ENCODE data around the gene MAD1L1.

The MAD1L1 gene

GRCh38 chr7:2007551-2007950 is 225.2 kb downstream of the MAD1L1 start:
- DNase-seq (ENCODE audit: extremely low read depth, low read depth): no peak
- TF ChIP-seq CTCF (IDR thresholded peaks at IDR 0.05; ENCODE audit: low read depth, low read length, missing control alignments): no peak
- no peak overlapping the region for H3K4me3 ChIP-seq (replicated peaks; ENCODE audit: low read depth, low read length)

GRCh38 chr7:2006921-2007381 is 225.8 kb downstream of the MAD1L1 start:
- TF ChIP-seq CTCF (IDR thresholded peaks at IDR 0.05; ENCODE audit: low read depth, low read length, missing control alignments): no peak
- no peak for DNase-seq (ENCODE audit: extremely low read depth, low read depth)
- no peak overlapping the region for H3K4me3 ChIP-seq (replicated peaks; ENCODE audit: low read depth, low read length)

- no peak overlapping the region for H3K4me3 ChIP-seq (replicated peaks; ENCODE audit: low read depth, low read length)
- no peak for TF ChIP-seq CTCF (IDR thresholded peaks at IDR 0.05; ENCODE audit: low read depth, low read length, missing control alignments)
- no peak for DNase-seq (ENCODE audit: extremely low read depth, low read depth)
Measured at GRCh38 chr7:2006231-2006771, 226.4 kb downstream of the MAD1L1 start.

GRCh38 chr7:2005786-2006185 is 227.0 kb downstream of the MAD1L1 start:
- DNase-seq (ENCODE audit: extremely low read depth, low read depth): no peak
- TF ChIP-seq CTCF (IDR thresholded peaks at IDR 0.05; ENCODE audit: low read depth, low read length, missing control alignments): no peak
- no peak overlapping the region for H3K4me3 ChIP-seq (replicated peaks; ENCODE audit: low read depth, low read length)

GRCh38 chr7:2004841-2005725 is 227.7 kb downstream of the MAD1L1 start:
- H3K4me3 ChIP-seq (replicated peaks; ENCODE audit: low read depth, low read length): no peak overlapping the region
- no peak for DNase-seq (ENCODE audit: extremely low read depth, low read depth)
- no peak for TF ChIP-seq CTCF (IDR thresholded peaks at IDR 0.05; ENCODE audit: low read depth, low read length, missing control alignments)

- no peak for TF ChIP-seq CTCF (IDR thresholded peaks at IDR 0.05; ENCODE audit: low read depth, low read length, missing control alignments)
- no peak overlapping the region for H3K4me3 ChIP-seq (replicated peaks; ENCODE audit: low read depth, low read length)
- DNase-seq (ENCODE audit: extremely low read depth, low read depth): no peak
Measured at GRCh38 chr7:2003931-2004812, 228.6 kb downstream of the MAD1L1 start.

All from HFF-Myc (cell line).